ENCODE measurements around the gene UPF1.
A peak's percentile ranks its signal among the peaks of the same experiment; 100 is the strongest.

Gene UPF1

DNA sequence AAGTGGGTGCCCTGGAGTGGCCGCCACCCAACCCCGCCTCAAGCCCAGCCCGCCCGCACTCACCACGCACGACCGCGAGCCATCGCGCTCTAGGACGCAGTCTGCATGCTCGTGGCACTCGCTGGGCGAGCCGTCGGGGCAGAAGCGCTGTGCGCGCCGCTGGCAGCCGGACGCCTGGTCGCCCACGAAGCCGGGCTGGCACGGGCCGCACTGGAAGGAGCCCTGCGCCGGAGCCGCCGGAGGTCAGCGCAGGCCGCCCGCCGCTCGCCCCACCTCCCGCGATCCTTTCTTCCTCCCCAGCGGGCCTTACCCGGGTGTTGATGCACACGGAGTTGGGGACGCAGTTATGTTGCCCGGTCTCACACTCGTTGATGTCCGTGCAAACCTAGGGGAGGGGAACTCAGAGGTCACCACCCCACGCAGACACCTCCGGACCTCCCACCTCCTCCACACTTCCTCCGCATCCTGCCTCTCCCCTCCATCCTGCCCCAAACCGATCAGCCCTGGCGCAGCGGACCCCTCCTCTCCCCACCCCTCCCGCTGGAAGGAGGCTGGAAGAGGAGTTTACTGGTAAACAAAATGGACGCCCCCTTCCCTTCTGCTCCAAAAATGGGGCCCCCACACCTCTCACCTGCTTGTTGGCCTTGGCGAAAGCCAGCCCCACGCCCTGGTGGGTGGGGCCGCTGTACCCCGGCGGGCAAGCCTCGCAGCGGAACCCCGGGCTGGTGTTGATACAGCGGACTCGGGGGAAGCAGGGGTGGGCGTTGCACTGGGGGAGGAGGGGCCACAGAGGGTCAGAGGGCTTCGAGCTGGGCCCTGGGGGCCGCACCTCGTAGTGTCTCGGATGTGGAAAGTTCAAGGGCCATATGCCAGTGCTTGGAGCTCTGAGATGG is 43.0 kb upstream of the UPF1 start:
- in situ Hi-C loops (cut with MboI; ENCODE audit: low sequenced_read_pairs, unreplicated experiment) = no loop called here
- TF ChIP-seq, protein P1, sequence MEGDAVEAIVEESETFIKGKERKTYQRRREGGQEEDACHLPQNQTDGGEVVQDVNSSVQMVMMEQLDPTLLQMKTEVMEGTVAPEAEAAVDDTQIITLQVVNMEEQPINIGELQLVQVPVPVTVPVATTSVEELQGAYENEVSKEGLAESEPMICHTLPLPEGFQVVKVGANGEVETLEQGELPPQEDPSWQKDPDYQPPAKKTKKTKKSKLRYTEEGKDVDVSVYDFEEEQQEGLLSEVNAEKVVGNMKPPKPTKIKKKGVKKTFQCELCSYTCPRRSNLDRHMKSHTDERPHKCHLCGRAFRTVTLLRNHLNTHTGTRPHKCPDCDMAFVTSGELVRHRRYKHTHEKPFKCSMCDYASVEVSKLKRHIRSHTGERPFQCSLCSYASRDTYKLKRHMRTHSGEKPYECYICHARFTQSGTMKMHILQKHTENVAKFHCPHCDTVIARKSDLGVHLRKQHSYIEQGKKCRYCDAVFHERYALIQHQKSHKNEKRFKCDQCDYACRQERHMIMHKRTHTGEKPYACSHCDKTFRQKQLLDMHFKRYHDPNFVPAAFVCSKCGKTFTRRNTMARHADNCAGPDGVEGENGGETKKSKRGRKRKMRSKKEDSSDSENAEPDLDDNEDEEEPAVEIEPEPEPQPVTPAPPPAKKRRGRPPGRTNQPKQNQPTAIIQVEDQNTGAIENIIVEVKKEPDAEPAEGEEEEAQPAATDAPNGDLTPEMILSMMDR (IDR thresholded peaks at IDR 0.05; ENCODE audit: borderline replicate concordance, control extremely low read depth, extremely low read depth, insufficient read depth, missing control alignments) = no peak
- DNase-seq (ENCODE audit: low spot score) = no peak

DNA sequence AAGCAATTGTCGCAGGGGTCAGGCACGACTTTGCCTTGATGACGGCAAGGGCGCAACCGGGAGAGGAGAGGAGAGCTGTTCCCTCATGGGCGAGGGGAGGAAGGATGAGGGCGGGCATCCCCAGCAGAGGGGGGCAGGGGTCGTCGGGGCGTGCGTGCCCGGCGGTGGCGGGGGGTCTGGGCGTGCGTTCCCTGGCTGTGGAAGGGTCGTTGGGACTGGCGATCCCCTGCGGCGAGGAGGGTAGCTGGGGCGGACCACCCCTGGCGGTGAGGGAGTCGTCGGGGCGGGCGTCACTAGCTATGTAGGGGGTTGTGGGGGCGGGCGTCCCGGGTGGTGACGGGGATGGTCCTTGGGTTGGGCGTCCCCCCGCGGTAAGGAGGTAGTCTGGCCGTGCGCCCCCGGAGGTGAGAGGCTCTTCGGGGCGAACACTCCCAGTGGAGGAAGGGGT is 42.3 kb upstream of the UPF1 start:
- TF ChIP-seq, protein P1 (IDR thresholded peaks at IDR 0.05; ENCODE audit: borderline replicate concordance, control extremely low read depth, extremely low read depth, insufficient read depth, missing control alignments) = no peak

DNA sequence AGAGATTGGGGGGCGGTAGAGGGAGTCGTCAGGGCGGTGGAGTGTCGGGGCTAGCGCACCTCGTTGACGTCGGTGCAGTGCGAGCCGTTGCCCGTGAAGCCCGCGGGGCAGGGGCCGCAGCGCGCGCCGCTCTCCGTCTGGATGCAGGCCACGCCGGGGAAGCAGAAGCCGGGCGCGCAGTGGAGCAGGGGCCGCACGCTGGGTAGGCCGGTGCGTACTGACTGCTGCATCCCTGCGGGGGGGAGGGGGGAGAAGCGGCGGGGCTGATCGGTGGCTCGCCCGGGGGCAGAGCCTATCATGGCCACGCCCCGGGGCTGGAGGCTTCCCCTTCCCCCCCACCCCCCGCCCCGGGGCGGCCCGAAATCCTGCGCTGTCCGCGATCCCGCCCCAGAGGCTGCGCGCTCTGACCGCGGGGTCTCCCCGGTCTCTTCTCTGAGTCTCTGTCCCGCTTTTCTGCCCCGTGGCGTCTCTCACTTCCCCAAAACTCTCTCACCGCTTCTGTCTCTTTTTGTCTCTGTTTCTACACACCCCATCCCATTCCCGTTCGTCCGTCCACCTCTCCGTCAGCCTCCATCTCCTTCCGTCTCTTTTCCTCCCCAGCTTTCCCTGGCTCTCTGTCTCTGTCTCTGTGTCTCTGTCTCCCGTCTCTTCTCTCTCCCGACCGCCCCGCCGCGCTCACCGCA is 41.7 kb upstream of the UPF1 start:
- TF ChIP-seq, protein P1 (IDR thresholded peaks at IDR 0.05; ENCODE audit: borderline replicate concordance, control extremely low read depth, extremely low read depth, insufficient read depth, missing control alignments) = no peak
- in situ Hi-C loops (cut with MboI; ENCODE audit: low sequenced_read_pairs, unreplicated experiment) = no loop called here
- peak; percentile 73 for DNase-seq (ENCODE audit: low spot score)

More for the DNA sequence above, 42.3 kb upstream of the UPF1 start:
- in situ Hi-C loops (cut with MboI; ENCODE audit: low sequenced_read_pairs, unreplicated experiment) = no loop called here
- DNase-seq (ENCODE audit: low spot score) = no peak

DNA sequence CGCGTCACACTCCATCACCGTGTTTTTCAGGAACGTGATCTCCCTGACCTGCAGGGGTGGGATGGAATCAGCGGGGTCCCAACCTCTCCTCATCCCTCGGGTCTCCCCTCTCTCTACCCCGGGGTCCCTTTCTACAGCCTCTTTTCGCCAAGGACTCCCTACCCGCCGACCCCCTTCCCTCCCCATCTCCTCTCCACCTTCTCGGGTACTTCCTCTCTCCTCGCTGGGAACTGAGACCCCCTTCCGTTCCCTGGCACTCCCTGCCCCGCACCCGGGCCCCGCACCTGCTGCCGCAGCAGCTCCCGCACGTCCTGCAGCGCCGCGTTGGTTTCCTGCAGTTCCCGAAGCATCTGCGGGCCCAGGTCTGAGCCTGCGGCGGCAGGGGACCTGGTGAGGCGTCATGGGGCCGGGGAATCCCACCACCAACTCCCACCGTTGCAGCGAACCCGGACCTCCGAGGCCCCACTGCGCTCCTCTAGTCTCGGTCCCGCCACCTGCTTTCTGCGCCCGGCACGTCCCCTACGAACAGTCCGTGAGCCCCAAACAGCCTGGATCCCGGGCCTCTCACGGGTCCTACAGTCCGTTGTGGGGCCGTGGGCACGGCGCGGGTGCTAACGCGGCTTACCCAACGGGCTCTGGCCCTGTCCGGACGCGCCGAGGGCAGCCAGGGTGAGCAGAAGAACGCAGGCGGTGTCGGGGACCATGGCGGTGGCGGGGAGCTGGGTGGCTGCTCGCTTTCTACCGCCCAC is 41.0 kb upstream of the UPF1 start, which contains the start of gene COMP:
Gene COMP (minus strand): TSS at position 740 of the 749 bp plus-strand sequence. CDS start 36 bp downstream, at position 704.
- TF ChIP-seq, protein P1 (IDR thresholded peaks at IDR 0.05; ENCODE audit: borderline replicate concordance, control extremely low read depth, extremely low read depth, insufficient read depth, missing control alignments) = no peak
- in situ Hi-C loops (cut with MboI; ENCODE audit: low sequenced_read_pairs, unreplicated experiment) = no loop called here
- no peak for DNase-seq (ENCODE audit: low spot score)

DNA sequence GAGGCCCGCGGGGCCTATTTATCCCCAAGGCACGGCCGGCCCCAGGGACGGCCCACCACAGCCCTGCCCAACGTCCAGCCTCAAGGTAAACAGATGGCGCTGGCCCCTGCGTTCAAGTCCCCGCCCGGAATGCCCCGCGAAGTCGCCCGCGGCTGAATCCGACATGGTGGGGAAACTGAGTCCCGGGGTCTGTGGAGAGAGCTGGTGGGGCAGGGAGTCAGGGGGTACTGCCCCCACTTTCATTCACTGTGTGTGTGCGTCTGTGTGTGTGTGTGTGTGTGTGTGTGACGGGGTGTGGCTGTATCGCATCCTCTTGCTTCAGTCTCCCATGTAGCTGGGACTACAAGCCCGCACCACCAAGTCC is 40.5 kb upstream of the UPF1 start:
- in situ Hi-C loops (cut with MboI; ENCODE audit: low sequenced_read_pairs, unreplicated experiment) = no loop called here
- no peak for DNase-seq (ENCODE audit: low spot score)
- TF ChIP-seq, protein P1 (IDR thresholded peaks at IDR 0.05; ENCODE audit: borderline replicate concordance, control extremely low read depth, extremely low read depth, insufficient read depth, missing control alignments) = no peak

DNA sequence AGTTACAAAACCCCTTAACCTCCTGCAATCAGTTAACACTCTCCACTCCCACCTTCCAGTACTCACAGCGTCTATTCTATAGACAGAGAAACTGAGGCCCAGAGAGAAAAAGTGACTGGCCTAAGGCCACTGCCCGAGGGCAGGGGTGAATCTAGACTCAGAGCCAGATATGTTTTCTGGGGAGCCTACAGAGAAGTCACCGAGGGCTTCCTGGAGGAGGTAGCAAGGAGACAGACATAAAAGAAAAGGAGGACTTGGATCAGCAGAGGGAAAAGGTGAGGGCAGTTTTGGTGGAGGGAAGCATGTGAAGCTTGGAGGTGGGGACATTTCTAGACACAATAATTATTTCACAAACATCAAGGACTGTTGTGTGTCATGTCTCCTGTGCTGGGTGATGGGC is 39.1 kb upstream of the UPF1 start:
- TF ChIP-seq, protein P1 (IDR thresholded peaks at IDR 0.05; ENCODE audit: borderline replicate concordance, control extremely low read depth, extremely low read depth, insufficient read depth, missing control alignments) = no peak
- no peak for DNase-seq (ENCODE audit: low spot score)
- in situ Hi-C loops (cut with MboI; ENCODE audit: low sequenced_read_pairs, unreplicated experiment) = no loop called here
